ENCODE data around the gene SNW1. TPM values are rescaled to one million over a fixed set of nuclear protein-coding genes. Genes with fewer than 3 reads are reported as not detected.

SNW1 gene
- total and polyA plus RNA-seq, 2 of the 13 experiments (the other 11 are each of a cell fraction or from before 2014, with no cell fraction given) = 23.2 to 65.8 TPM

DNA sequence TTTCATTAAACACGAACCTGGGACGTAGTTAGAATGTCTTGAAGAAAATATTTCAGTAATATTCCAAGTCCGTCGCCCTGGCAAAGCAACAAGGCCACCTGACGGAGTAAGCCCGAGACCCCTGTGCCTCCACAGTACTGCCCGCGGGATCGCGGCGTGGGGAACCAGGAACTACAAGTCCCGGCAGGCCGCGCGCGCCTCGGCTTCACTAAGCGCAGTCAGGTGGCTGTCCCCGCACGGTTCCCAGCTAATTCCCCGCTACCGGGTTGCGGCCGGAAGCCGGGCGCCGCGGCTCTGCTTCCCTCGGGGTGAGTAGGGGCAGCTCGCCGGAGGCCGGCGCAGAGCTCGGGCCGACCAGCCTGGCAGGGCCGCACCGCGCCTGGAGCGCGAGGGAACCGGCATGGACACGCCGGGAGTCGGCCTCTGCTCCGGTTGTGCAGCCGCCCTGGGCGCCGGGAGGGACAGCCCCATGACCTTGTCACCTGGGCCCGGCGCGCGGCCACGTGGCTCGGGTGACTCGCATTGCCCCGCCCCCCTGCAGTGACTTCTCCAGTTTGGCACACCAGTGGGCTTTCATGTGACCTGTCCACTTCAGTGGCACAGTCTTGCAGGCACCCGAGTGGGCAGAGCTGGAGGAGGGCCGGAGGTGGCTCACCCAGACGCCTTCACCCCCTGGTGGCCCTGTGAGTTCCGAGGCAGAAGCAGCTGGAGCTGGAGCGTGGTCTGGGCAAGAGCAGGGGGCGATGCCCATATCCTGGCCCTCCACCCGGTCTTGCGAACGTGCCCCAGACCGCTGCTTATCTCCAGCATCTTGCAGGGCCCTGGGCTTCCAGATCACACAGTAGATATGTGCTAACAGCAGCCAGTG lies 39.1 kb upstream of the SNW1 start, which contains the start of gene ADCK1 (continued):
- TF ChIP-seq AKNA (CRISPR knock-in tag; IDR thresholded peaks at IDR 0.05; ENCODE audit: borderline replicate concordance) (no peak), PCBP2 (optimal IDR thresholded peaks at IDR 0.05; ENCODE audit: low read depth, low read length, poor library complexity, severe bottlenecking) (no peak), ZNF720 (CRISPR knock-in tag; IDR thresholded peaks at IDR 0.05) (0 out of 2 replicates have a peak, but pooled peaks have one; percentile 41), AGO2 (optimal IDR thresholded peaks at IDR 0.05; ENCODE audit: low read depth, low read length) (peak; percentile 69), ELK4 (CRISPR knock-in tag; IDR thresholded peaks at IDR 0.05; ENCODE audit: borderline replicate concordance) (no peak), ZNF333 (CRISPR knock-in tag; IDR thresholded peaks at IDR 0.05; ENCODE audit: borderline replicate concordance) (0 out of 2 replicates have a peak, but pooled peaks have one; percentile 29), SOX5 (CRISPR knock-in tag; IDR thresholded peaks at IDR 0.05; ENCODE audit: borderline replicate concordance) (no peak), JUNB (CRISPR knock-in tag; IDR thresholded peaks at IDR 0.05; ENCODE audit: borderline replicate concordance) (no peak), ZNF124 (CRISPR knock-in tag; IDR thresholded peaks at IDR 0.05) (no peak; the same call in 1 of the 2 replicates), MLXIP (CRISPR knock-in tag; IDR thresholded peaks at IDR 0.05; ENCODE audit: borderline replicate concordance) (0 out of 2 replicates have a peak, but pooled peaks have one; percentile 26)
- TF ChIP-seq, protein P1, sequence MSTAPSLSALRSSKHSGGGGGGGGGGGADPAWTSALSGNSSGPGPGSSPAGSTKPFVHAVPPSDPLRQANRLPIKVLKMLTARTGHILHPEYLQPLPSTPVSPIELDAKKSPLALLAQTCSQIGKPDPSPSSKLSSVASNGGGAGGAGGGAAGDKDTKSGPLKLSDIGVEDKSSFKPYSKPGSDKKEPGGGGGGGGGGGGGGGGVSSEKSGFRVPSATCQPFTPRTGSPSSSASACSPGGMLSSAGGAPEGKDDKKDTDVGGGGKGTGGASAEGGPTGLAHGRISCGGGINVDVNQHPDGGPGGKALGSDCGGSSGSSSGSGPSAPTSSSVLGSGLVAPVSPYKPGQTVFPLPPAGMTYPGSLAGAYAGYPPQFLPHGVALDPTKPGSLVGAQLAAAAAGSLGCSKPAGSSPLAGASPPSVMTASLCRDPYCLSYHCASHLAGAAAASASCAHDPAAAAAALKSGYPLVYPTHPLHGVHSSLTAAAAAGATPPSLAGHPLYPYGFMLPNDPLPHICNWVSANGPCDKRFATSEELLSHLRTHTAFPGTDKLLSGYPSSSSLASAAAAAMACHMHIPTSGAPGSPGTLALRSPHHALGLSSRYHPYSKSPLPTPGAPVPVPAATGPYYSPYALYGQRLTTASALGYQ (CRISPR knock-in tag; IDR thresholded peaks at IDR 0.05) = no peak
- TF ChIP-seq, protein P2, sequence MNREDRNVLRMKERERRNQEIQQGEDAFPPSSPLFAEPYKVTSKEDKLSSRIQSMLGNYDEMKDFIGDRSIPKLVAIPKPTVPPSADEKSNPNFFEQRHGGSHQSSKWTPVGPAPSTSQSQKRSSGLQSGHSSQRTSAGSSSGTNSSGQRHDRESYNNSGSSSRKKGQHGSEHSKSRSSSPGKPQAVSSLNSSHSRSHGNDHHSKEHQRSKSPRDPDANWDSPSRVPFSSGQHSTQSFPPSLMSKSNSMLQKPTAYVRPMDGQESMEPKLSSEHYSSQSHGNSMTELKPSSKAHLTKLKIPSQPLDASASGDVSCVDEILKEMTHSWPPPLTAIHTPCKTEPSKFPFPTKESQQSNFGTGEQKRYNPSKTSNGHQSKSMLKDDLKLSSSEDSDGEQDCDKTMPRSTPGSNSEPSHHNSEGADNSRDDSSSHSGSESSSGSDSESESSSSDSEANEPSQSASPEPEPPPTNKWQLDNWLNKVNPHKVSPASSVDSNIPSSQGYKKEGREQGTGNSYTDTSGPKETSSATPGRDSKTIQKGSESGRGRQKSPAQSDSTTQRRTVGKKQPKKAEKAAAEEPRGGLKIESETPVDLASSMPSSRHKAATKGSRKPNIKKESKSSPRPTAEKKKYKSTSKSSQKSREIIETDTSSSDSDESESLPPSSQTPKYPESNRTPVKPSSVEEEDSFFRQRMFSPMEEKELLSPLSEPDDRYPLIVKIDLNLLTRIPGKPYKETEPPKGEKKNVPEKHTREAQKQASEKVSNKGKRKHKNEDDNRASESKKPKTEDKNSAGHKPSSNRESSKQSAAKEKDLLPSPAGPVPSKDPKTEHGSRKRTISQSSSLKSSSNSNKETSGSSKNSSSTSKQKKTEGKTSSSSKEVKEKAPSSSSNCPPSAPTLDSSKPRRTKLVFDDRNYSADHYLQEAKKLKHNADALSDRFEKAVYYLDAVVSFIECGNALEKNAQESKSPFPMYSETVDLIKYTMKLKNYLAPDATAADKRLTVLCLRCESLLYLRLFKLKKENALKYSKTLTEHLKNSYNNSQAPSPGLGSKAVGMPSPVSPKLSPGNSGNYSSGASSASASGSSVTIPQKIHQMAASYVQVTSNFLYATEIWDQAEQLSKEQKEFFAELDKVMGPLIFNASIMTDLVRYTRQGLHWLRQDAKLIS (CRISPR knock-in tag; IDR thresholded peaks at IDR 0.05) = no peak
